OCI-M2 (cell line): Measurements from ENCODE around the gene ZFHX3.
A peak's percentile ranks its signal among the peaks of the same experiment; 100 is the strongest.

Experiments used
- DNase-seq: peaks from one replicate; lab custom pipeline; 2025; ENCODE audit not compliant: unreplicated experiment; lab: John Stamatoyannopoulos, UW

Gene ZFHX3

DNA sequence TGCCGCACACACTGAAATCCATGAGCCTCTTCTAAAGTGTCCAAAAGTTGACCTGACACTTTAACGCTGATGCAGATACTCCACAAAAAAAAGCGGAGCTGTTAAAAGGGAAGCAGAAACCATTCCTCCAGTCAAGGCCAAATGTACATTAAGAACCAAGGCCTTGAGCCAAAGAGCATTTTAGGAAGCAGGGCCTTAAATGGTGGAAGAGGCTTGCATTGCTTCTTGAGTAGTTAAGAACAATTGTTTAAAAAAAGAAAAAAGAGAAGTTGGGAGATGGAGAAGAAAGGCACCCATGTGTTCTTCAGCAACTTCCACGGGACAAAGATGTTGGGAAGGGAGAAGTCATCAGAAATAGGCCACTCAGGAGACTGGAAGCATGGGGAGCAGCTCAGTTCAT is 6.3 kb downstream of the ZFHX3 start:
- DNase-seq, result no peak

DNA sequence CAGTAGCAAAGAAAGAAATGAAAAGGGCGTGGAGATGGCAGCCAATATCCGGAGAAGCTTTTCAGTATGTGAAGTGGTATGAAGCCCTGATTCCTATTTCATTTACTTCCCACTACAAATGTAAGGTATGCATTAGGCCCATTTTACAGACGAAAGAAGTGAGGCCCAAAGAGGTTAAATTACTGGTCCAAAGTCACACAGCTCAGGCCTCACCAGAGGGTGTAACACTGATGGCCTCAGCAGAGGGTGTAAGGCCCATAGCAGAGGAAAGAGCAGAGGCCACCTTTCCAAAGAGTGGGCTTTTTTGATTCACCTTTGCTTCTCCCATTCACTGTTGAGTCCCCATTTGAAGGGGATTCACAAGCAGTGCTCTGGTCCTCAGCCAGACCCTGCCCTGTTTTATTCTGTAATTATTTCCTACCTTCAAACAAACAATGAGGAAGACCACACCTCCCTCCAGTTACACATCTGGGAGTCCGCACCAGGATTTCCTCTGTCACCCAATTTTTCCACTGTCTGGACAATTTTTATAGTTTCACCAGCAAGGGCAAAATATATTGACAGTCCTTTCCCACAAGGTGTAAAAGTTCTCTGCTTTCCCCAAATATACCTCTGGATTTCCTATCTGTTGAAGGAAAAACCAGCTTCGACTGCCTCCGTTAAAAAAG is 7.1 kb downstream of the ZFHX3 start:
- no peak for DNase-seq

- DNase-seq, result no peak
Observed at GRCh38 chr16:73040136-73040535, 7.8 kb downstream of the ZFHX3 start.

GRCh38 chr16:73037845-73038570 is 9.9 kb downstream of the ZFHX3 start:
- peak; percentile 11 for DNase-seq

- no peak for DNase-seq
Observed at GRCh38 chr16:73037331-73037745, 10.6 kb downstream of the ZFHX3 start.

- no peak for DNase-seq
Observed at GRCh38 chr16:73036074-73036826, 11.7 kb downstream of the ZFHX3 start.

- no peak for DNase-seq
Observed at GRCh38 chr16:73034374-73034773, 13.6 kb downstream of the ZFHX3 start.

GRCh38 chr16:73033271-73033998 is 14.5 kb downstream of the ZFHX3 start:
- DNase-seq, result no peak

DNA sequence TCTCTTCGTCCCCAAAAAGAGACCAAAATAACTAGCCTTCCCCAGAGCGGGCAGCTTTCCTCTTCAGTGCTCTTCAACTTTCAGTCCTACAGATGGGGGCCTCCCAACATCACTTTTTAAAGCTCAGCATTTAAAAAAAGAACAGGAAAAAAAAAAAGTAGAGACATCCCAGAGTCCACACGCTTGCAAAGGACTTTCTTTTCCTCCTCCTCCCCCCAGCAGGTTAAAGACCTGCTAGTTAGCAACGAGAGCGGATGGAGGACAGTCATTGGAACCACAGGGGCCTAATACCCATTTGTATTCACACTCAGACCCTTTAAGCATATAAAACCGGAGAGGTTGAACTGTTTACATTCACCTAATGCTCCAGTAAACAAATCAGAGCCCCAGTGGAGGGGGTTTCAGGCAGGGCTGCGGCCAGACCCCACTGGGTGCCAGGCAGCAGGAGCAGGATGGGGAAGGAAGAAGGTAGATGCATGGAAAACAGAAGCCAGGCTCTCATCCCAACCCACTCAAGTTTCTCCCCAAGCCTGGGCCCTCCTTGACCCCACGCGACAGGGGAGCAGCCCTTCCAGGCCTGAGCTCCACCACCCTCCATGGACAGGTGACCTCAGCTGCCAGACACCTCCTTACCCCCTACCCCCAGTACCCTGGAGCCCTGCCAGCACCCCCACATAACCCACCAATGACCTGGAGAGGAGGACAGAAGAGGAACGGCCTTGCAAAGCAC is 15.2 kb downstream of the ZFHX3 start:
- no peak for DNase-seq

GRCh38 chr16:73031984-73032383 is 15.9 kb downstream of the ZFHX3 start:
- DNase-seq, result no peak

GRCh38 chr16:73031155-73031866 is 16.6 kb downstream of the ZFHX3 start:
- DNase-seq, result no peak

DNA sequence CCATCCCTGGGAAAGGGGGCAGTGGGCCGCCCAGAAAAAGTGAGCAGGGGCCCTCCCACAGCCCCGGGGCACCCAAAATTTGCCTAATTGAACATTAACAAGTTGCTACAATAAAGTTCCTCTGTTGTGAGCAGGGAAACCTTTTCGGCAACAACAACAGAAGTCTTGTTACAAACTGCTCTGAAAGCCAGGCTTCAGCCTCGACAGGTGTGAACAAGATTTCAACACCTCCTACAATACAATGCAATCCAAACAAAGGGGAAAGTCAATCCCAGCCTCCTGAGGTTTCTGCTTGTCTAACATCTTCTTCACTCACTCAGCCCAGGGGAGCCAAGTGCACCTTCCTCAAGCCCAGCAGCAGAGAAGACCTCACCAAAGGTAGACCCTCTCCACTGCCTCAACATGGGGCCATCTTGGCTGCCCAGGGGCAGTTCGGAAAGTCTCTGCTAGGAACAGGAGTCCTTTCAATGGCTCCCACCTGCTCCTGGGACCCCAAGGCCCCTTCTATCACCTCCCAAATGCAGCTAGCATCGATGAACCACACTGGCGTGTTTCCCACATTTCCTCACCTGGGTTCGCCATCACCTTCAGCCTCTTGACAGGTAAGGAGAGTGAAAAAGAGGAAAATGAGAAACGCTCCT is 19.1 kb downstream of the ZFHX3 start:
- DNase-seq, result no peak

DNA sequence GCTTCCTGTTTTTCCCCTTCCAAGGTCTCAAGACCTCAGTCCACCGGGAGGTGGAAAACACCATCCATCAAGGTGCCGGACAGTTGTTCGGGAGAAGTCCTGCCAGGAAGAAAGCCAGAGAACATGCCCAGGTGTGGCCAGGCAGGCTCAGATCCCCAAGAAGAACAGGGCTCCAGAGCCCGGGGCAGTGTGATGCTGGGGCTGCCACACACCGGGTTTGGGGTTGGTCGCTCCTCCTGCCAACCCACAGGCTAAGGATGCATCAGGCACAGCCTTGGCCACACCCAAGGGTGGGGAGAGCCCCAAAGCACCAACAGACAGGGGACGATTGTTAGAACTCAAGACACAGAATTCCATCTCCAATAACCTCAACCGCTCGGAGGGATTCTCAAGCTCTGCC is 19.7 kb downstream of the ZFHX3 start:
- DNase-seq, result no peak

- no peak for DNase-seq
Observed at GRCh38 chr16:73027685-73028111, 20.2 kb downstream of the ZFHX3 start.

DNA sequence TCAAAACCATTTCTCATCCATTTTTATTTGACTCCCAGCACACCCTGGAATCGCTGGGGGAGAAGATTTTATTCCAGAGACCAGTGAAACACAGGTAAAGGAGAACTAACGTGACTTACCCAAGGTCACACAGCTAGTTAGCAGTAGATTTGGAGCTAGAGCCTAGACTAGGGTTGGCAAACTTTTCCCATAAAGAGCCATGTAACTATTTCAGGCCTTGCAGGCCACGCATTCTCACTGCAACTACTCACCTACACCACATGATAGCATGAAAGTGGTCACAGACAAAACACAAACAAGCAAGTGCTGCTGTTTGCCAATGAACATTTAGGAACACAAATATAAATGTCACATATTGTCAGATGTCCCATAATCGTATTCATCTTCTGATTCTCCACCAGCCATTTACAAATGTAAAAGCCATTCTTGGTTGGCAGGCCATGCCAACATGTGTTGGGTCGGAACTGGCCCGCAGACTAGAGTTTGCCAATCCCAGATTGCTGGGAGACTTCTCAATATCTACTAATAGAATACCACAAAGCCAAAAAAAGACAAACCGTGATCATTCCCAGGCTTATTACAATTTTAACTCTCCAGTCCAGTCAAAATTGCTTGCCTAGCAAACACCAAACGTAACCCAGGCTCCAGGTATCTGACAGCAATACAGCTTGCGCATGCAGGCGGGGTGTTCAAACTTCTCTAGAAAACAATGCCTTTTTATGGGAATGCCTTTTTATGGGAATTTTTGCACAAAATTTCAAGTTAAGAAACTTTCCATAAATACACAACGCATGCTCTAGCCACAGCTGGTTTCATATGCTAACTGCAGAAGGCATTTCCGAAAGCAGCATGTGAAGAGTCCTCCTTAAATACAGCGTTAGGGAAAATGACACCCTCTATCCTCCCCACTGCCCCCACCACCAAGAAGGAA is 20.9 kb downstream of the ZFHX3 start:
- no peak for DNase-seq

DNA sequence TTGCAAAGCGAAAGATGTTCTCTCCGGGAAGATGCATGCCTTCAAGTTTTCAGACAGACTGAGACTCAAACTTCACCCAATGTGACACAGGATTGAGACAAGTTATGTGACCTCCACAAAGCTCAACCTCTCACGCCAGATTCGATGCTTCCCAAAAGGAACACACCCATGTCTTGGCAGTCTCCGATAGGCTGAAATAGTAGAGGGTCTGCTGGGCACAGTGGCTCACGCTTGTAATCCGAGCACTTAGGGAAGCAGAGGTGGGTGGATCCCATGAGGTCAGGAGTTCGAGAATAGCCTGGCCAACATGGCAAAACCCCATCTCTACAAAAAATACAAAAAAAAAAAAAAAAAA is 22.1 kb downstream of the ZFHX3 start:
- DNase-seq, result no peak

DNA sequence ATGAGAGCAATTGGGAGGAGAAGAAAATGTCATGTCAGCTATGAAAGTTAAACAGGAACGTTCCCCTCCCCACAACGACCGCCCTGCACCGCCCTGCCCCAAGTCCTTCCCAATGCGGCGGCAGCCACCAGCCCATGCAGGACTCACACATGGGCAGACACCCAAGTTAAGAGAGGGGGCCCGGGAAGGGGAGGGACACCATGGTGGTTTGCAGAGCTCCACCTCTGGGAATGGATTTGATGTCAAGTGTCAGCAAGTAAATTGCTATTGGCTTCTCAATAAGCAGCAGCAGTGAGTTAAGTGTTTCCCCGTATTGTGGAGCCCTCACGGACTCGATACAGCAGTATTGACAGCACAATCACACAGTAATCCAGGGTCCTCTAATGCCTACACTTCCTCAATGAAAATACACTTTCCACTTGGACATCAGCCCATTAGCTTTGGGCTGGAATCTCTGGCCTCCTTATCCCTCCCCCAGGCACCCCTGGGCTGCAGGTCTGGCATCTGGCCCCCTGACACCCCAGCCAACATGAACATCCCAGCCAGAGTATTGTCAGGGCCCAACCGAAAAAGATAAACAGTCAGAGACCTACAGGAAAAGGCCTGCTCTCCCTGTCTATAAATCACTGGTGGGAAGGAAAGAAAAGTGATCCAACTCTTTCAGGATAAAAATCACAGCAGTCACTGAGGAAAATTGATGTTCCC is 22.6 kb downstream of the ZFHX3 start:
- DNase-seq, result no peak

- DNase-seq, result no peak
Observed at GRCh38 chr16:73024571-73025105, 23.3 kb downstream of the ZFHX3 start.
